Upper lobe of left lung (tissue), 6 donors: ENCODE data around the gene WAPL. TPM values are rescaled to one million over a fixed set of nuclear protein-coding genes. Genes with fewer than 3 reads are reported as not detected.

ENCODE experiments used
- ATAC-seq, 2 donors: fragments of 200-7000 bp; cut with Tn5 transposase; one replicate each; pipeline ENCODE4 v1.9.1; 2022; ENCODE audit warnings: mild to moderate bottlenecking in 2 of 2, moderate library complexity in 2 of 2; ENCODE audit not compliant: low FRiP score in 2 of 2
- DNase-seq, 2 donors: peaks; one replicate each; pipeline ENCODE4 v3.0.0-alpha.2; 2019 to 2020
- H3K27ac ChIP-seq, 4 donors: fragments of 200-600 bp; sonication (generic); one replicate each; pipeline ENCODE4 v1.5.1; 2016 to 2019
- H3K27me3 ChIP-seq, 4 donors: fragments of 200-600 bp; sonication (generic); one replicate each; pipeline ENCODE4 v1.5.1; 2017 to 2019
- H3K36me3 ChIP-seq, 4 donors: fragments of 200-600 bp; sonication (generic); one replicate each; pipeline ENCODE4 v1.5.1; 2016 to 2019
- H3K4me1 ChIP-seq, 4 donors: fragments of 200-600 bp; sonication (generic); one replicate each; pipeline ENCODE4 v1.5.1; 2018 to 2019
- H3K4me3 ChIP-seq, 4 donors: fragments of 200-600 bp; sonication (generic); one replicate each; pipeline ENCODE4 v1.5.1; 2017 to 2019; ENCODE audit warnings: mild to moderate bottlenecking in 2 of 4, moderate library complexity in 1 of 4
- H3K9me3 ChIP-seq, 4 donors: fragments of 200-600 bp; sonication (generic); one replicate each; pipeline ENCODE4 v1.5.1; 2018 to 2019
- EP300 ChIP-seq, 4 donors: sonication (generic); formaldehyde crosslinking; IDR thresholded peaks; one replicate each; pipeline ENCODE4 v1.5.1; 2017; ENCODE audit warnings: antibody characterized with exemption in 4 of 4, control low read depth in 2 of 4
- POLR2A ChIP-seq, 4 donors: fragments of 450-650 bp; IDR thresholded peaks; one replicate each; pipeline ENCODE4 v1.5.1; 2016 to 2017; ENCODE audit warnings: antibody characterized with exemption in 4 of 4, mild to moderate bottlenecking in 2 of 4
- POLR2AphosphoS5 ChIP-seq, 2 donors: sonication (generic); formaldehyde crosslinking; IDR thresholded peaks; one replicate each; pipeline ENCODE4 v1.5.1; 2017; ENCODE audit warnings: antibody characterized with exemption in 2 of 2
- WGBS, 2 donors: methylation state at CpG; one replicate each; pipeline ENCODE4 v1.1.5; 2017 to 2018; 5-methylcytosine and 5-hydroxymethylcytosine counted together
- total RNA-seq, 6 donors: library from RNA; depleted of rRNA in 4 of 6; stranded (reverse); fragments of >200 nt in 4 of 6; gene quantifications; one replicate each; pipeline versions ENCODE4 v1.1.0 to v1.2.1, GENCODE V29; 2016 to 2021
- TF ChIP-seq, protein P1 (sequence below), 6 experiments: fragments of 450-650 bp in 4 of 6; fragments of 200-600 bp in 2 of 6; sonication (generic) in 2 of 6; IDR thresholded peaks; one replicate each; pipeline ENCODE4 v1.5.1; 2016 to 2019; ENCODE audit warnings: antibody characterized with exemption in 6 of 6
- donor health status: DM: no; HTN: no; CAD: no; lungs with moderate emphysema.
- donor health status: DM: no; HTN: yes; CAD: no; lungs with severe emphysema.

The WAPL gene
- total RNA-seq, 6 donors from 2014 or later, result 24.5 to 55.2 (median 38.1) TPM

DNA sequence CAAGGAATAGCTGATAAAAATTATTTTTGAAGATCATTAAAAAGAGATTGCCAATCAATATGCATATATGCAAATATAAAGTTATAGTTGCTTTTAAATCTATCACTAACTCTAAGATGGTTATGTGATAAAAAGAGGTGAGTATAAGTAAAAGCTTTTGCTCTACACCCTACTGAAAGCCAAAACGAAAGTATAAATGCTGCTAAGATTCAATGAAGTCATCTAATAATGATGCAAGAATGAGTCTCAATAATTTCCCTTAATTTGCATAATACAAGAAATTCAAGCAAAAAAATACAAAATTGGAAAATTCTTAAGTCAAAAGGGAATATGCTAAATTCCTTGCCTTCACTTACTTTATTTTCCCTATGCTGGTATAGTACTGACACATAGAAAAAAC is 75.2 kb downstream of the WAPL start:
- Histone ChIP-seq H3K36me3 (peaks cover 9 to 85% (median 30%) of the 10 kb centered on the region in 4 donors), H3K4me3 (no peak overlapping the region), H3K9me3 (no peaks in the 10 kb centered on the region), H3K27me3 (no peaks in the 10 kb centered on the region), H3K4me1 (peaks cover 0 to 15% (median 6%) of the 10 kb centered on the region in 4 donors), H3K27ac (peak overlapping the region in 1 of 4 donors; percentile 15)
- no peak for ATAC-seq
- TF ChIP-seq EP300 (IDR thresholded peaks at IDR 0.05), result no peak
- TF ChIP-seq, protein P1, sequence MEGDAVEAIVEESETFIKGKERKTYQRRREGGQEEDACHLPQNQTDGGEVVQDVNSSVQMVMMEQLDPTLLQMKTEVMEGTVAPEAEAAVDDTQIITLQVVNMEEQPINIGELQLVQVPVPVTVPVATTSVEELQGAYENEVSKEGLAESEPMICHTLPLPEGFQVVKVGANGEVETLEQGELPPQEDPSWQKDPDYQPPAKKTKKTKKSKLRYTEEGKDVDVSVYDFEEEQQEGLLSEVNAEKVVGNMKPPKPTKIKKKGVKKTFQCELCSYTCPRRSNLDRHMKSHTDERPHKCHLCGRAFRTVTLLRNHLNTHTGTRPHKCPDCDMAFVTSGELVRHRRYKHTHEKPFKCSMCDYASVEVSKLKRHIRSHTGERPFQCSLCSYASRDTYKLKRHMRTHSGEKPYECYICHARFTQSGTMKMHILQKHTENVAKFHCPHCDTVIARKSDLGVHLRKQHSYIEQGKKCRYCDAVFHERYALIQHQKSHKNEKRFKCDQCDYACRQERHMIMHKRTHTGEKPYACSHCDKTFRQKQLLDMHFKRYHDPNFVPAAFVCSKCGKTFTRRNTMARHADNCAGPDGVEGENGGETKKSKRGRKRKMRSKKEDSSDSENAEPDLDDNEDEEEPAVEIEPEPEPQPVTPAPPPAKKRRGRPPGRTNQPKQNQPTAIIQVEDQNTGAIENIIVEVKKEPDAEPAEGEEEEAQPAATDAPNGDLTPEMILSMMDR (IDR thresholded peaks at IDR 0.05), result no peak
- no peak for TF ChIP-seq POLR2A (IDR thresholded peaks at IDR 0.05)
- no peak for TF ChIP-seq POLR2AphosphoS5 (IDR thresholded peaks at IDR 0.05)
- no peak for DNase-seq
- WGBS, 2 donors, result 85 to 90% methylated on average over 1 of the region's 1 CpG

GRCh38 chr10:86443936-86444335 is 77.7 kb downstream of the WAPL start:
- 85% methylated on average over 6 of the region's 6 CpGs for WGBS, 2 donors
- no peak for DNase-seq

DNA sequence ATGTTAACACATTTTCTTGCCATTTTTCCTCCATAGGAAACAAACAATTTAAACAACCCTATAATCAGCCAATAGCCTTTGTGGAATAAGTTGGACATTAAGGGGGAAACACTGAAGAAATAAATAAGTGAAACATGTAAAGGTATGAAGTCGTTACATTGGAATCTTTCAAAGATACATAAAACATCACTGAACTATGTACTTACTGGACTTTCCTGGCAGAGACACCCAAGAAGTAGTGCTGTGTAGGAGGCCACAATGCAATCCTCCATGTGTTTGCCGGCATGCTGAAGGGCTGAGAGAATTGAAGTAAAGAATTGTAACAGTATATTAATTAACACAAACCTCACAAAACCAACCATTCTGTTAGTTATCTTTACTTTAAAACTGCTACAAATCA is 78.5 kb downstream of the WAPL start:
- Histone ChIP-seq H3K27ac (no peak overlapping the region), H3K27me3 (no peaks in the 10 kb centered on the region), H3K9me3 (no peaks in the 10 kb centered on the region), H3K4me3 (no peak overlapping the region), H3K36me3 (peaks cover 4 to 88% (median 27%) of the 10 kb centered on the region in 4 donors), H3K4me1 (peaks cover 0 to 17% (median 11%) of the 10 kb centered on the region in 4 donors)
- TF ChIP-seq, protein P1 (IDR thresholded peaks at IDR 0.05), result no peak
- no peak for TF ChIP-seq POLR2A (IDR thresholded peaks at IDR 0.05)
- no peak for TF ChIP-seq POLR2AphosphoS5 (IDR thresholded peaks at IDR 0.05)
- TF ChIP-seq EP300 (IDR thresholded peaks at IDR 0.05), result no peak
- ATAC-seq, result no peak
- no peak for DNase-seq
- 86 to 91% methylated on average over 2 of the region's 2 CpGs for WGBS, 2 donors

More at GRCh38 chr10:86443936-86444335, 77.7 kb downstream of the WAPL start:
- H3K27me3 ChIP-seq, result no peaks in the 10 kb centered on the region
- peaks cover 4 to 87% (median 31%) of the 10 kb centered on the region in 4 donors for H3K36me3 ChIP-seq
- H3K4me1 ChIP-seq, result peaks cover 0 to 17% (median 11%) of the 10 kb centered on the region in 4 donors
- no peak overlapping the region for H3K27ac ChIP-seq
- H3K4me3 ChIP-seq, result no peak overlapping the region
- no peak for TF ChIP-seq EP300 (IDR thresholded peaks at IDR 0.05)
- TF ChIP-seq POLR2AphosphoS5 (IDR thresholded peaks at IDR 0.05), result no peak
- TF ChIP-seq POLR2A (IDR thresholded peaks at IDR 0.05), result no peak
- TF ChIP-seq, protein P1 (IDR thresholded peaks at IDR 0.05), result no peak
- no peak for ATAC-seq
- no peaks in the 10 kb centered on the region for H3K9me3 ChIP-seq

DNA sequence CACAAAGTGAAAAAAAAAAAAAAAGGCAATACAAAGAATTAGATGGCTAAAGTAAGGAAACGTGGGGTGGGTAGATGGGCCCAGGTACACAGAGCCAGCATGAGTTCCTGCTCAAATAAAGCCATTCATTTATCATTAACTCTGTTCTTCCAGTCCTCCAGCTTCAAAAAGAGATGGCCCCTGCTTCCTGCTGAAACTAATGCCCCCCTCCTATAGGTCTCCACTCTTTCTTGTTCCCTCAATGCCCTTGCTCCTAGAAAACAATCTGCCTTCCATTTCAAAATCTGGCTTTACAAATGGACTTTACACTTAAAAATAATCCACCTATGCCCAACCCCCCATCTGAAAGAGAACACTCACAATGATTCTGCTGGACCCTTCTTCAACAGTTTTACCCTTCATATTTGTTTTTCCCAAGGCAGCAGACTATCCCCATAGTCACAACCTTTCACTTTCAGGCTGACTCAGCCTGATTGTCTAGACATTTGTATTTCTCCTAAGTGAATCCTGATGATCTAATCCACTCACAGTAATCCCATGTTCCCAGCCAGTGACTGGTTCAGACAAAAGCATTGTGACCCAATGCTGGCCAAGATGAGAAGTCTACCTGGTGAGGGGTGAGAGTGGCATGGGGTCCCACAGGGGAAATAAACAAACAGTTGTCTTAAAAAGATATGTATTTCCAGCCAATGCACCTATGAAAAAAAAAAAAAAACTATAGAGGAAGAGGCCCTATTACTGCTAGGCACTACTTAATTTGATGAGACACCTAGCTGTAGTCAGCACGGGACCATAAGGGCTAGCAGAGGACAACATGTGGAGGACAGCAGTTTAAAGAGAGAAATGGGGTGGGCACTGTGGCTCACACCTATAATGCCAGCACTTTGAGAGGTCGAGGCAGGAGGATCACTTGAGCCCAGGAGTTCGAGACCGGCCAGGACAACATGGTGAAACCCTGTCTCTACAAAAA is 80.4 kb downstream of the WAPL start:
- Histone ChIP-seq H3K4me1 (peaks cover 0 to 10% (median 1%) of the 10 kb centered on the region in 4 donors), H3K27ac (no peak overlapping the region), H3K36me3 (peaks cover 17 to 99% (median 40%) of the 10 kb centered on the region in 4 donors), H3K9me3 (no peaks in the 10 kb centered on the region), H3K4me3 (no peak overlapping the region), H3K27me3 (no peaks in the 10 kb centered on the region)
- TF ChIP-seq POLR2AphosphoS5 (IDR thresholded peaks at IDR 0.05) (no peak), POLR2A (IDR thresholded peaks at IDR 0.05) (no peak), EP300 (IDR thresholded peaks at IDR 0.05) (no peak)
- TF ChIP-seq, protein P1 (IDR thresholded peaks at IDR 0.05), result no peak
- 93% methylated on average over 5 of the region's 5 CpGs for WGBS, 2 donors
- DNase-seq (no peak), ATAC-seq (peak in 1 of 2 donors; percentile 54)
